Esophagus squamous epithelium (tissue), 5 donors: ENCODE measurements around the gene SPINT2. TPM values are rescaled to one million over a fixed set of nuclear protein-coding genes. Genes with fewer than 3 reads are reported as not detected.
A peak's percentile ranks its signal among the peaks of the same experiment; 100 is the strongest.

ENCODE experiments used
- DNase-seq: peaks from one replicate; lab custom pipeline; 2025; lab: John Stamatoyannopoulos, UW
- H3K27ac ChIP-seq, 4 donors: fragments of 200-600 bp; sonication (generic); one replicate each; pipeline ENCODE4 v1.5.1; 2016 to 2019; ENCODE audit warnings: mild to moderate bottlenecking in 1 of 4
- H3K27me3 ChIP-seq, 4 donors: fragments of 200-600 bp; sonication (generic); 1 replicate in 3 of 4; 2 replicates in 1 of 4; pipeline versions ENCODE4 v1.5.1 to v1.6.0; 2017 to 2021; ENCODE audit warnings: antibody characterized with exemption in 1 of 4
- H3K36me3 ChIP-seq, 3 donors: fragments of 200-600 bp; sonication (generic); one replicate each; pipeline ENCODE4 v1.5.1; 2016 to 2019
- H3K4me1 ChIP-seq, 3 donors: fragments of 200-600 bp; sonication (generic); one replicate each; pipeline ENCODE4 v1.5.1; 2017 to 2019
- H3K4me3 ChIP-seq, 4 donors: fragments of 200-600 bp; sonication (generic); 1 replicate in 3 of 4; 2 replicates in 1 of 4; pipeline ENCODE4 v1.5.1; 2016 to 2019; ENCODE audit warnings: mild to moderate bottlenecking in 2 of 4, moderate library complexity in 1 of 4
- H3K9me3 ChIP-seq, 3 donors: fragments of 200-600 bp; sonication (generic); one replicate each; pipeline ENCODE4 v1.5.1; 2016 to 2019
- CTCF ChIP-seq, 6 experiments: fragments of 450-650 bp in 4 of 6; fragments of 200-600 bp in 2 of 6; sonication (generic) in 2 of 6; IDR thresholded peaks; one replicate each; pipeline ENCODE4 v1.5.1; 2016 to 2019; ENCODE audit warnings: antibody characterized with exemption in 6 of 6, mild to moderate bottlenecking in 4 of 6, moderate library complexity in 4 of 6
- POLR2A ChIP-seq, 4 donors: fragments of 450-650 bp; IDR thresholded peaks; one replicate each; pipeline ENCODE4 v1.6.1; 2017; ENCODE audit warnings: antibody characterized with exemption in 4 of 4, mild to moderate bottlenecking in 4 of 4, moderate library complexity in 3 of 4
- WGBS, 2 donors: methylation state at CpG; one replicate each; pipeline ENCODE4 v1.1.5; 2018; 5-methylcytosine and 5-hydroxymethylcytosine counted together
- intact Hi-C: fragments of 100-400 bp; cut with DNase I; formaldehyde crosslinking; loops from one replicate; pipeline ENCODE4 v1.15.0; 2022
- total RNA-seq, 4 donors: library from RNA; depleted of rRNA; stranded (reverse); fragments of >200 nt; gene quantifications; one replicate each; pipeline ENCODE4 v1.1.0, GENCODE V29; 2016
- donor health status: DM: yes; HTN: yes; CAD: no.

SPINT2 gene
- total RNA-seq, 4 donors from 2014 or later = 345 to 663 (median 433) TPM

DNA sequence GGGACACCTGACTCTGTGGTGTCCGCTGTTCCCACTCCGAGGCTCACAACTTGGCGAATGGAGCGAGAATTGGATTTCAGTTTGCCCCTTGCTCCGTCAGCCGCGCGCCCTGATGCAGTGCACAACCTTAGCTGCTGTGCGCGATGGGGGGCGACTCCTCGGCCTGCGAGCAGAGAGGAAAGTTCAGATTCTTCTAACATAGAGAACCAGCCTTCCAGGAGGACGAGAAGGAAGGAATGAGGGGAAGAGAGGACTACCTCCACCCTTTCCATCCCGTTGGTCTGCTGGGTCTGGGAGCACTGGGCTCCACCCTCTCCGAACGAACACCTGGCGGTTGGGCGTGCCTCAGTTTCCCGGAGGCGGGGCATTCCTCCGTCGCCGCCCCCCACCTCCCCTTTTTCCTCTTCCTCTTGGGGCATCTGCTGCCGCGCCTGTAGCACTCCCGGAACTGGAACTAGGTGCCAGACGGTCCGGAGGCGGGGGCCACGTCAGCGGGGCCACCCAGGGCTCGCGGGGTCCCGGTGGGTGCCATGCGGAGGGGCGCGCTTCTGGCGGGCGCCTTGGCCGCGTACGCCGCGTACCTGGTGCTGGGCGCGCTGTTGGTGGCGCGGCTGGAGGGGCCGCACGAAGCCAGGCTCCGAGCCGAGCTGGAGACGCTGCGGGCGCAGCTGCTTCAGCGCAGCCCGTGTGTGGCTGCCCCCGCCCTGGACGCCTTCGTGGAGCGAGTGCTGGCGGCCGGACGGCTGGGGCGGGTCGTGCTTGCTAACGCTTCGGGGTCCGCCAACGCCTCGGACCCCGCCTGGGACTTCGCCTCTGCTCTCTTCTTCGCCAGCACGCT lies 55.3 kb downstream of the SPINT2 start, which contains the start of gene KCNK6:
Gene KCNK6 (plus strand): TSS at position 425 of the 838 bp plus-strand sequence. CDS start 106 bp downstream, at position 531.
- TF ChIP-seq CTCF (IDR thresholded peaks at IDR 0.05) = peak in 1 of 6 experiments; percentile 3
- TF ChIP-seq POLR2A (IDR thresholded peaks at IDR 0.05) = peak in 2 of 4 donors; percentile 76 to 93
- intact Hi-C loops = no loop called here
- peaks cover 34 to 96% (median 55%) of the 10 kb centered on the region in 3 donors for H3K4me1 ChIP-seq

GRCh38 chr19:38320969-38321339 lies 56.6 kb downstream of the SPINT2 start:
- 83 to 95% methylated on average over 2 to 3 of the region's 3 CpGs for WGBS, 2 donors
- H3K9me3 ChIP-seq = no peaks in the 10 kb centered on the region
- peaks cover 34 to 87% (median 47%) of the 10 kb centered on the region in 3 donors for H3K4me1 ChIP-seq
- peak overlapping the region; percentile 62 to 86 (median 78) for H3K4me3 ChIP-seq
- DNase-seq = no peak
- no peaks in the 10 kb centered on the region for H3K27me3 ChIP-seq
- peaks cover 6 to 29% (median 9%) of the 10 kb centered on the region in 3 donors for H3K36me3 ChIP-seq
- peak overlapping the region; percentile 87 to 93 (median 90) for H3K27ac ChIP-seq
- TF ChIP-seq CTCF (IDR thresholded peaks at IDR 0.05) (no peak), POLR2A (IDR thresholded peaks at IDR 0.05) (no peak)
- intact Hi-C loops = no loop called here

More for the DNA sequence above, 55.3 kb downstream of the SPINT2 start, which contains the start of gene KCNK6:
- 4 to 13% methylated on average over 9 to 13 of the region's 76 CpGs for WGBS, 2 donors
- Histone ChIP-seq H3K4me3 (peak within 1 kb of the TSS; percentile 62 to 86 (median 78)), H3K27me3 (no peaks in the 10 kb centered on the region), H3K9me3 (no peaks in the 10 kb centered on the region), H3K27ac (peak within 1 kb of the TSS; percentile 89 to 93 (median 90)), H3K36me3 (peaks cover 0 to 16% (median 0%) of the 10 kb centered on the region in 3 donors)
- no peak for DNase-seq

GRCh38 chr19:38321646-38322196 lies 57.3 kb downstream of the SPINT2 start:
- peaks cover 28 to 80% (median 44%) of the 10 kb centered on the region in 3 donors for H3K4me1 ChIP-seq
- H3K9me3 ChIP-seq = no peaks in the 10 kb centered on the region
- intact Hi-C loops = no loop called here
- DNase-seq = no peak
- H3K27me3 ChIP-seq = no peaks in the 10 kb centered on the region
- WGBS, 2 donors = 45 to 53% methylated on average over 5 to 7 of the region's 11 CpGs
- peaks cover 11 to 36% (median 14%) of the 10 kb centered on the region in 3 donors for H3K36me3 ChIP-seq
- H3K27ac ChIP-seq = peak overlapping the region; percentile 87 to 93 (median 90)
- H3K4me3 ChIP-seq = peak overlapping the region; percentile 62 to 86 (median 78)
- TF ChIP-seq CTCF (IDR thresholded peaks at IDR 0.05) = peak in 1 of 6 experiments; percentile 12
- TF ChIP-seq POLR2A (IDR thresholded peaks at IDR 0.05) = peak in 2 of 4 donors; percentile 14 to 52

DNA sequence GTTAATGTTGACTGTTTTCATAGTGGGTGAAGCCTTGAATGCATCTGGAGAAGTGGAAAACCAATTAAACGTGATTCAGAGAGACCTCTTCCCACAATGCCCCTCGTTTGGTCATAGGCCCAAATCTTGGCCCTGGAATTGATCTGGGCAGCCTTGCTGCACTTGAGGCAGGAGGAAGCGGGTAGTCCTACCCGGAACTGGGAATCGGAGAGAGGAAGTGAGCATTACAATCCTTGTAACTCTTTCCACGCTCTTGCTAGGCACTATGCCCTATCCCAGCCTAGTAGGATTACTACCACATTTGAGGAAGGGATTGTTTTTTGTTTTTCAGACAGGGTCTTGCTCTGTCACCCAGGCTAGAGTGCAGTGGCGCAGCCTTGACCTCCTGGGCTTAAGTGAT lies 58.9 kb downstream of the SPINT2 start:
- TF ChIP-seq CTCF (IDR thresholded peaks at IDR 0.05) (no peak), POLR2A (IDR thresholded peaks at IDR 0.05) (no peak)
- no peak for DNase-seq
- no peaks in the 10 kb centered on the region for H3K27me3 ChIP-seq
- no peak overlapping the region for H3K4me3 ChIP-seq
- WGBS, 2 donors = 62 to 80% methylated on average over 7 of the region's 7 CpGs
- peak overlapping the region in 3 of 4 donors; percentile 25 to 87 (median 27) for H3K27ac ChIP-seq
- H3K36me3 ChIP-seq = peaks cover 20 to 52% (median 29%) of the 10 kb centered on the region in 3 donors
- H3K9me3 ChIP-seq = no peaks in the 10 kb centered on the region
- intact Hi-C loops = no loop called here
- peaks cover 27 to 64% (median 42%) of the 10 kb centered on the region in 3 donors for H3K4me1 ChIP-seq
